ENCODE data around the gene MUC5AC.

The MUC5AC gene

DNA sequence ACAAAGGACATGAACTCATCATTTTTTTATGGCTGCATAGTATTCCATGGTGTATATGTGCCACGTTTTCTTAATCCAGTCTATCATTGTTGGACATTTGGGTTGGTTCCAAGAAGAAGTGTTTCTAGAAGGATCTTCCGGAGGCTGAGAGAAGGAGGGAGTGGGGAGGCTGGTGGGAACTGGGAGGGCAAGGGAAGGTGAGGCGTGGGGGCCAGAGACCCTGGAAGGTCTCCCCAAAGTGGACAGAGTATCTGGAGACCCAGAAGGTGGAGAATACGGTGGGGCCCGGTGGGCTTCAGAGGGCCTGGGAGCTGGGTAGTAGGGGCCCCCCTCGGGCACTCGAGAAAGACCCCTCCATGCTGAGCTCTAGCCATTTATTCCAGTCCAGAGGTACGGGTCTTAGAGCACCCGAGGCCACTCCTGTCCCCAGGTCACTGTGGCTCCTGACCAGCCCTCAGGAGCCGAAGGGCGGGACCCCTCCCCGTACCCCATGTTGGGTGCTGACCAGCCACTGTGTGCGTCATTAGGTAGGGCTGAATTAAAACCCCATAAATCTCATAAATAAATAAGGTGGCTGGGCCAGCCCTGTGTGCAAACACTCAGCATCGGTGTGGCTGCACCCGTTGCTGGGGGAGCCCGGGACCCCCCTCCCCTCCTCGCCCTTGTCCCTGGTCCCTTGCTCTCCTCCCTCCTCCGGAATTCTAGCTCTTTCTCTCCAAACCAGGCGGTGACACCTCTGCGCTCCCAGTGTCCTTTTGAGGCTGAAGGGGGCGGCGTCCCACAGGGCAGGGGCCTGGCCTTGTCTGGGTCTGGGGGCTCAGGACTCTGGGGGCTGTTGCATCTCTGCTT, 38.8 kb upstream of the MUC5AC start:
- DNase-seq (ENCODE audit: low read depth) = no peak
- TF ChIP-seq, protein P1, sequence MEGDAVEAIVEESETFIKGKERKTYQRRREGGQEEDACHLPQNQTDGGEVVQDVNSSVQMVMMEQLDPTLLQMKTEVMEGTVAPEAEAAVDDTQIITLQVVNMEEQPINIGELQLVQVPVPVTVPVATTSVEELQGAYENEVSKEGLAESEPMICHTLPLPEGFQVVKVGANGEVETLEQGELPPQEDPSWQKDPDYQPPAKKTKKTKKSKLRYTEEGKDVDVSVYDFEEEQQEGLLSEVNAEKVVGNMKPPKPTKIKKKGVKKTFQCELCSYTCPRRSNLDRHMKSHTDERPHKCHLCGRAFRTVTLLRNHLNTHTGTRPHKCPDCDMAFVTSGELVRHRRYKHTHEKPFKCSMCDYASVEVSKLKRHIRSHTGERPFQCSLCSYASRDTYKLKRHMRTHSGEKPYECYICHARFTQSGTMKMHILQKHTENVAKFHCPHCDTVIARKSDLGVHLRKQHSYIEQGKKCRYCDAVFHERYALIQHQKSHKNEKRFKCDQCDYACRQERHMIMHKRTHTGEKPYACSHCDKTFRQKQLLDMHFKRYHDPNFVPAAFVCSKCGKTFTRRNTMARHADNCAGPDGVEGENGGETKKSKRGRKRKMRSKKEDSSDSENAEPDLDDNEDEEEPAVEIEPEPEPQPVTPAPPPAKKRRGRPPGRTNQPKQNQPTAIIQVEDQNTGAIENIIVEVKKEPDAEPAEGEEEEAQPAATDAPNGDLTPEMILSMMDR (conservative IDR thresholded peaks at IDR 0.05; ENCODE audit: low read depth, low read length) = no peak

DNA sequence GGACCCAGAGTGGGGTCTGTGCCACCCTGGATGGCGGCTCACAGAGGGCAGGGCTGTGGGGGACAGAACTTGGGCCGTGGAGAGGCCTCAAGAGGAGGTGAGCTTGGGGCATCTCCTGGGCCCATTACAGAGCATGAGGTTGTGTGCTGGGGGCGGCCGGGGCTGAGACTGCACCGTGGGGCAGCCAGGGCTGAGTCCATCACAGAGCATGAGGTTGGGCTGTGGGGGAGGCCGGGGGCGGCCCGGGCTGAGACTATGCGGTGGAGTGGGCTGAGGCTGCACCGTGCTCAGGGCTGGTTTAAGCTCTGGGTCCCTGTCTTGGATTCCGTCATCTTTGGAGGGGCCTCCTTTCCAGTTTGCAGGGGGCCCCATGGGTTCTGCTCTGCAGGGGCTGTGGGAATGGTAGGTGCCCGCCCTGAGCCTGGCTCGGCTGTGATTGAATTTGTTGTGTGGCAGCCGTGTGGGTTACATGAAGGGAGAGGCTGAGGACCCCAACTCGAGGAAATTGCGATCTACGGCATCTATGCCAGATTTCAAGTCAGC, 38.1 kb upstream of the MUC5AC start:
- TF ChIP-seq, protein P1 (conservative IDR thresholded peaks at IDR 0.05; ENCODE audit: low read depth, low read length) = no peak
- no peak overlapping the region for H3K4me3 ChIP-seq (ENCODE audit: low read depth, low read length)
- no peak for DNase-seq (ENCODE audit: low read depth)

More for the DNA sequence above, 38.8 kb upstream of the MUC5AC start:
- H3K4me3 ChIP-seq (ENCODE audit: low read depth, low read length) = no peak overlapping the region

GRCh38 chr11:1120532-1121330, 37.0 kb upstream of the MUC5AC start:
- DNase-seq (ENCODE audit: low read depth) = no peak
- no peak overlapping the region for H3K4me3 ChIP-seq (ENCODE audit: low read depth, low read length)
- TF ChIP-seq, protein P1 (conservative IDR thresholded peaks at IDR 0.05; ENCODE audit: low read depth, low read length) = no peak

- no peak overlapping the region for H3K4me3 ChIP-seq (ENCODE audit: low read depth, low read length)
- DNase-seq (ENCODE audit: low read depth) = no peak
- TF ChIP-seq, protein P1 (conservative IDR thresholded peaks at IDR 0.05; ENCODE audit: low read depth, low read length) = no peak
These were observed 36.4 kb upstream of the MUC5AC start for GRCh38 chr11:1121331-1121812.

DNA sequence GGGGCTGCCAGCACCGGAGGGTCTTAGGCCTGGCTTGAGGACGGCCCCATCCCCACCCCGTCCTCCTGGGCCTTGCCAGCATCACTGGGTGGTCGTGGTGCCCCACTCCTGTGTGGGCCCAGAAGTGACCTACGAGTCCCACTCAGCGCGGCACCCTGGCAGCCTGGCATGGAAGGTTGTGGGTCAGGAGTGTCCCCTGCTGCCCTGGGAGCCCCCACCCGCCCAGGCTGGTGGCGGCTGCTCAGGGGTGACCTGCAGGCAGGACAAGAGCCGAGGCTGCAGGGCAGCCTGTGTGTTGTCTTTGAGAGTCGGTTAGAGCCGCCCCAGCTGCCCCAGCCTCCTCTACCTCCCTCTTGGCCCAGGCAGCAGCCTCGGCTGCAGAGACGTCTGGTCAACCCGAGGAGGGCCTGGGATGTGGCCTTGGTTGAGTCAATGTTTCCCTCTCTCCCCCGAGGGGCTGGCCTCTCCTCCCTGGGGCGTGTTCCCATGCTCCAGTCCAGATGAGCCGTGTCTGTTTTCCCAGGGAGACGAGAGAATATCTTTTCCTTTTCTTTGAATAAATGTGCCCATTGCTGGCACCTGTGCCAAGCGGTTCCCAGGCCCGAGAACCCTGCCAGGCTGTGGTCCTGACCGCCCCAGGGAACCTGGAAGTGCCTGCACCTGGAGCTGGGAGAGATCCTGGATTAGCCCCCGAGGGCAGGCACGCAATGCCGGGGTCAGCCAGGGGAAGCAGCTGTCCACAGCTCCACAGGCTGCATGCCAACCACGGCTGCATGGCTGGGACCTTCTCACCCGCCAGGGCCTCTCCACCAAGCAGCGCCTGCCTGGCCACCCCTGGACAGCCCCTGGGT, 35.7 kb upstream of the MUC5AC start:
- TF ChIP-seq, protein P1 (conservative IDR thresholded peaks at IDR 0.05; ENCODE audit: low read depth, low read length) = no peak
- H3K4me3 ChIP-seq (ENCODE audit: low read depth, low read length) = no peak overlapping the region
- DNase-seq (ENCODE audit: low read depth) = peak; percentile 9

DNA sequence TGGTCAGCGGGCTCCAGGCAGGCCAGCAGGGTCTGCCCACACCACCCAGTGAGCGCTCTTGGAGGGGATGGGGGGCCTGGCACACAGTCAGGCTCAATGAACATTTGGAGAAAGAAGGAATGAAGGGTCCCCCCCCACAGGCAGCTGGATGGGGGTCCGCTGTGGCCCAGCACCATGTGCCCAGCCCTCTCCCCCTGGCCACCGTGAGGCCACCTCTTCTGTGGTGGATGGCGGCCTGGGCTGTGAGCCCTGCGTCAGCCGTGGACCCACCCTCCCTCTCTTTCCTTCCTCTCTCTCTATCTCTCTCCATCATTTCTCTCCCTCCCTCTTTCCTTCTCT, 35.1 kb upstream of the MUC5AC start:
- H3K4me3 ChIP-seq (ENCODE audit: low read depth, low read length) = no peak overlapping the region
- TF ChIP-seq, protein P1 (conservative IDR thresholded peaks at IDR 0.05; ENCODE audit: low read depth, low read length) = no peak
- no peak for DNase-seq (ENCODE audit: low read depth)

All from choroid plexus epithelial cell (primary cell).